Gastrocnemius medialis (tissue), 4 donors: ENCODE measurements around the gene PIGT. TPM values are rescaled to one million over a fixed set of nuclear protein-coding genes. Genes with fewer than 3 reads are reported as not detected.

Experiments used
- ATAC-seq, 2 donors: fragments of 150-250 bp; one replicate each; pipeline ENCODE4 v1.9.1; 2016
- DNase-seq, 2 donors: peaks; one replicate each; pipeline ENCODE4 v3.0.0-alpha.2; 2019
- H3K27ac ChIP-seq, 4 donors: fragments of 200-600 bp; sonication (generic); 1 replicate in 1 of 4; 2 replicates in 3 of 4; pipeline ENCODE4 v1.5.1; 2016 to 2018; ENCODE audit warnings: mild to moderate bottlenecking in 2 of 4, moderate library complexity in 1 of 4
- H3K27me3 ChIP-seq, 3 donors: fragments of 200-600 bp; sonication (generic) in 2 of 3; 1 replicate in 1 of 3; 2 replicates in 2 of 3; pipeline versions ENCODE4 v1.5.1 to v1.6.0; 2016 to 2019; ENCODE audit warnings: mild to moderate bottlenecking in 1 of 3, moderate library complexity in 1 of 3
- H3K36me3 ChIP-seq, 2 donors: fragments of 200-600 bp; sonication (generic) in 1 of 2; one replicate each; pipeline ENCODE4 v1.5.1; 2017 to 2018
- H3K4me1 ChIP-seq, 2 donors: fragments of 200-600 bp; sonication (generic) in 1 of 2; one replicate each; pipeline ENCODE4 v1.5.1; 2016 to 2017; ENCODE audit warnings: mild to moderate bottlenecking in 2 of 2
- H3K4me3 ChIP-seq, 4 donors: fragments of 200-600 bp; sonication (generic) in 3 of 4; 1 replicate in 1 of 4; 2 replicates in 3 of 4; pipeline ENCODE4 v1.5.1; 2016 to 2019; ENCODE audit warnings: mild to moderate bottlenecking in 2 of 4
- H3K9me3 ChIP-seq, 3 donors: fragments of 200-600 bp; sonication (generic) in 2 of 3; 1 replicate in 1 of 3; 2 replicates in 2 of 3; pipeline ENCODE4 v1.5.1; 2016 to 2019
- POLR2A ChIP-seq, 2 donors: fragments of 450-650 bp; IDR thresholded peaks; one replicate each; pipeline ENCODE4 v1.6.1; 2017; ENCODE audit warnings: antibody characterized with exemption in 2 of 2, mild to moderate bottlenecking in 2 of 2, moderate library complexity in 2 of 2
- in situ Hi-C, 4 donors: fragments of 200-750 bp; cut with MboI; loops; one replicate each; pipeline versions ENCODE4 v1.15.0 to v1.8.0; 2017; ENCODE audit warnings: low sequenced_read_pairs in 4 of 4
- intact Hi-C: fragments of 100-400 bp; cut with DNase I; formaldehyde crosslinking; loops from one replicate; pipeline ENCODE4 v1.15.1; 2023; ENCODE audit warnings: low total_unique reads
- total RNA-seq, 4 donors: library from RNA; depleted of rRNA; stranded (reverse); fragments of >200 nt; gene quantifications; one replicate each; pipeline versions ENCODE4 v1.1.0 to v1.2.3, GENCODE V29; 2016
- TF ChIP-seq, protein P1 (sequence below), 5 experiments: fragments of 450-650 bp in 3 of 5; fragments of 200-600 bp in 2 of 5; sonication (generic) in 2 of 5; IDR thresholded peaks in 4 of 5; conservative IDR thresholded peaks in 1 of 5; 1 replicate in 4 of 5; 2 replicates in 1 of 5; pipeline ENCODE4 v1.5.1; 2016 to 2019; ENCODE audit warnings: antibody characterized with exemption in 5 of 5, mild to moderate bottlenecking in 3 of 5, moderate library complexity in 3 of 5

The PIGT gene
- total RNA-seq, 4 donors from 2014 or later: 45.9 to 118 (median 94.2) TPM

- TF ChIP-seq, protein P1, sequence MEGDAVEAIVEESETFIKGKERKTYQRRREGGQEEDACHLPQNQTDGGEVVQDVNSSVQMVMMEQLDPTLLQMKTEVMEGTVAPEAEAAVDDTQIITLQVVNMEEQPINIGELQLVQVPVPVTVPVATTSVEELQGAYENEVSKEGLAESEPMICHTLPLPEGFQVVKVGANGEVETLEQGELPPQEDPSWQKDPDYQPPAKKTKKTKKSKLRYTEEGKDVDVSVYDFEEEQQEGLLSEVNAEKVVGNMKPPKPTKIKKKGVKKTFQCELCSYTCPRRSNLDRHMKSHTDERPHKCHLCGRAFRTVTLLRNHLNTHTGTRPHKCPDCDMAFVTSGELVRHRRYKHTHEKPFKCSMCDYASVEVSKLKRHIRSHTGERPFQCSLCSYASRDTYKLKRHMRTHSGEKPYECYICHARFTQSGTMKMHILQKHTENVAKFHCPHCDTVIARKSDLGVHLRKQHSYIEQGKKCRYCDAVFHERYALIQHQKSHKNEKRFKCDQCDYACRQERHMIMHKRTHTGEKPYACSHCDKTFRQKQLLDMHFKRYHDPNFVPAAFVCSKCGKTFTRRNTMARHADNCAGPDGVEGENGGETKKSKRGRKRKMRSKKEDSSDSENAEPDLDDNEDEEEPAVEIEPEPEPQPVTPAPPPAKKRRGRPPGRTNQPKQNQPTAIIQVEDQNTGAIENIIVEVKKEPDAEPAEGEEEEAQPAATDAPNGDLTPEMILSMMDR (IDR thresholded peaks at IDR 0.05 in 4 of 5, conservative IDR thresholded peaks at IDR 0.05 in 1 of 5): no peak
- peak; percentile 37 to 61 for TF ChIP-seq POLR2A (IDR thresholded peaks at IDR 0.05)
- Histone ChIP-seq H3K27ac (peak overlapping the region; percentile 96 to 100 (median 98)), H3K27me3 (no peaks in the 10 kb centered on the region), H3K36me3 (peaks cover 0 to 26% of the 10 kb centered on the region in 2 donors), H3K4me3 (peak overlapping the region; percentile 87 to 96 (median 91)), H3K9me3 (no peaks in the 10 kb centered on the region), H3K4me1 (peaks cover 40 to 43% of the 10 kb centered on the region in 2 donors)
- DNase-seq (peak in 1 of 2 donors; percentile 63), ATAC-seq (peak; percentile 78 to 79)
- in situ Hi-C loops (no loop called here), intact Hi-C loops (loop anchor here (1.0 to 2.0 kb wide), 2 partner anchors 9 to 84 kb away; partner anchors contain the start of gene PIGT)
These were observed 8.7 kb upstream of the PIGT start for GRCh38 chr20:45407067-45407745.

DNA sequence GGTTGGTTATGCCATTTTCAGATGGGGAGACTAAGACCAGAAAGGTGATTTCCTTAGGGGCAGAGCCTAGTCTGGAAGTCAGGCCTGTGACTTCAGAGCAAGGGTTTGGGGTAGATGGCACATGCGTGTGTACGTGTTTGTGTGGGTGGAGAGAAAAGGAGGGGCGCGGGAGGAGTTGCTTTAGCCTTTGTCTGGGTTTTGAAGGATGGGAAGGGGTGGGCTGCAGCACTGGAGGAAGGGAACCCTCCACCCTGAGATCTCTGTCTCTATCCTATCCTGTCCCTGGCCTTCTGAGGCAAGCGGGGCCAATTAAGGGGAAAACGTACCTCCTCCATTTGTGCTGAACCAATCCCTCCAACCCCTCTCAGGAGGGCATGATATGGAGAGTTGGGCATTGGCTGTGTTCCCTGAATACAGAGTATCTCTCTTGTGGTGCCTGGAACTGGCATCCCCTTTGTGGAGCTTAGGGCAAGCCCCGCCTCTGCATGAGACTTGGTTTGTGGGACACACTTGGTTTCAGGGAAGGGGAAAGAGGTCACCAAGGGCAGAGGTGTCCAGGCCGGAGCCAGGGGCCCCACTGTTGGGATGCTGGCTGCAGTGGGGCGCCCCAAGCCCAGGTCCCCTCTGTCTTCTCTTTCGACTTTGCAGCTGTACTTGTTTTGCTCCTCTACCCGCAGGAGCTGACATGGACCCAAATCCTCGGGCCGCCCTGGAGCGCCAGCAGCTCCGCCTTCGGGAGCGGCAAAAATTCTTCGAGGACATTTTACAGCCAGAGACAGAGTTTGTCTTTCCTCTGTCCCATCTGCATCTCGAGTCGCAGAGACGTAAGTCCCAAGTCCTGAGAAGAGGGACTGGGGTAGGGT, 7.9 kb upstream of the PIGT start, which contains the start of gene DBNDD2:
DBNDD2 (plus strand) TSS at position 507 of the 863 bp plus-strand sequence; CDS start at position 686, 179 bp downstream.
- ATAC-seq (no peak), DNase-seq (no peak)
- Histone ChIP-seq H3K9me3 (no peaks in the 10 kb centered on the region), H3K4me3 (peak within 1 kb of the TSS; percentile 87 to 96 (median 91)), H3K36me3 (peaks cover 0 to 26% of the 10 kb centered on the region in 2 donors), H3K27ac (peak within 1 kb of the TSS; percentile 96 to 100 (median 98)), H3K27me3 (no peaks in the 10 kb centered on the region), H3K4me1 (peaks cover 40 to 43% of the 10 kb centered on the region in 2 donors)
- intact Hi-C loops: loop anchor here (1.0 to 2.0 kb wide), 2 partner anchors 8 to 85 kb away; partner anchors contain the start of gene PIGT
- no peak for TF ChIP-seq POLR2A (IDR thresholded peaks at IDR 0.05)
- TF ChIP-seq, protein P1 (IDR thresholded peaks at IDR 0.05 in 4 of 5, conservative IDR thresholded peaks at IDR 0.05 in 1 of 5): no peak
- in situ Hi-C loops: no loop called here

DNA sequence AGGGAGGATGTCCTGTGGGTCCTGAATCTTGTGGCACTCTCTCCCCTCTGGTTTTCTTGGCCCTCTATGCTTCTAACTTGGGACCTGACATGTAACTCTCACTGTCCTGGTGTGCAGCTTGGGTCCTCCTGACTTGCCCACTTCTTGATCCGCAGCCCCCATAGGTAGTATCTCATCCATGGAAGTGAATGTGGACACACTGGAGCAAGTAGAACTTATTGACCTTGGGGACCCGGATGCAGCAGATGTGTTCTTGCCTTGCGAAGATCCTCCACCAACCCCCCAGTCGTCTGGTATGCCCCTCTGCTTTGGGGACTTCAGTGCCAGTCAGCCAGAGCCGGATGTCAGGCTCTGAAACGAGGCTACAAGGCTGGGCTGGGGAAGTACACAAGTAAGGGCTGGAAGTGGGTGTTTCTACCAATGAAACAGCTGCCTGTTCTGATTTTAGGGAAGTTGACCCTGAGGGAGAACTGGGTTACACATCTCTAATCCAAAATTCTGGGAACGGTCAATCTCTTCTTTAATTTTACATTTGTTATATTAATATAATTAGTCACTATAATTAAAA, 7.2 kb upstream of the PIGT start:
- peaks cover 0 to 26% of the 10 kb centered on the region in 2 donors for H3K36me3 ChIP-seq
- H3K27ac ChIP-seq: peak overlapping the region; percentile 96 to 100 (median 98)
- no peaks in the 10 kb centered on the region for H3K9me3 ChIP-seq
- ATAC-seq (no peak), DNase-seq (no peak)
- H3K4me3 ChIP-seq: peak overlapping the region; percentile 3 to 96 (median 90)
- intact Hi-C loops: no loop called here
- peaks cover 40 to 43% of the 10 kb centered on the region in 2 donors for H3K4me1 ChIP-seq
- in situ Hi-C loops: no loop called here
- TF ChIP-seq, protein P1 (IDR thresholded peaks at IDR 0.05 in 4 of 5, conservative IDR thresholded peaks at IDR 0.05 in 1 of 5): no peak
- no peak for TF ChIP-seq POLR2A (IDR thresholded peaks at IDR 0.05)
- H3K27me3 ChIP-seq: no peaks in the 10 kb centered on the region

DNA sequence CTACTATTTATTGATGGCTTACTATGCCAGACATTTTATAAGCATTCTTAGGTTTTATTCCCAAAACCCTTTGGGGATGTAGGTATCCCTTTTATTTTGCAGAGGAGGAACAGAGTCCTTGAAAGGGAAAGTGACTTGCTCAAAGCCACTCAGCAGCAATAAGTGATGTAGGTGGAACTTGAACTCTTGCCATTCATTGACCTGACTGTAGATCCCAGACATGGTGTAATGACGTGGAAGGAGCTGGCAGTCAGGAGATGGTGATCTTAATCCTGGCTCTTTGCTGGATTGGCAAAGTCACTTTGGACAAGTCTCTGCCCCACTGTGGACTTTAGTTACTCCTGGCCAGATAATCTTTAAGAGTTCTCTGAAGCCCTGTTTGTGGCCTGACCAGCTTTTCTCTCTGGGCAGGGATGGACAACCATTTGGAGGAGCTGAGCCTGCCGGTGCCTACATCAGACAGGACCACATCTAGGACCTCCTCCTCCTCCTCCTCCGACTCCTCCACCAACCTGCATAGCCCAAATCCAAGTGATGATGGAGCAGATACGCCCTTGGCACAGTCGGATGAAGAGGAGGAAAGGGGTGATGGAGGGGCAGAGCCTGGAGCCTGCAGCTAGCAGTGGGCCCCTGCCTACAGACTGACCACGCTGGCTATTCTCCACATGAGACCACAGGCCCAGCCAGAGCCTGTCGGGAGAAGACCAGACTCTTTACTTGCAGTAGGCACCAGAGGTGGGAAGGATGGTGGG, 6.2 kb upstream of the PIGT start:
- Histone ChIP-seq H3K27me3 (no peaks in the 10 kb centered on the region), H3K36me3 (peaks cover 0 to 26% of the 10 kb centered on the region in 2 donors), H3K4me1 (peaks cover 40 to 43% of the 10 kb centered on the region in 2 donors), H3K9me3 (no peaks in the 10 kb centered on the region), H3K27ac (peak overlapping the region; percentile 96 to 100 (median 98)), H3K4me3 (no peak overlapping the region)
- ATAC-seq (no peak), DNase-seq (no peak)
- intact Hi-C loops: no loop called here
- TF ChIP-seq, protein P1 (IDR thresholded peaks at IDR 0.05 in 4 of 5, conservative IDR thresholded peaks at IDR 0.05 in 1 of 5): no peak
- in situ Hi-C loops: loop anchor here in 1 of 4 donors (5.0 kb wide), 1 partner anchor 37 kb away; no protein-coding TSS in a partner anchor
